Ishikawa (cell line): ENCODE data around the gene ORMDL3.

Experiments used
- CEBPB ChIP-seq: IDR thresholded peaks from 2 replicates; pipeline ENCODE4 v1.6.1; 2012
- CREB1 ChIP-seq: IDR thresholded peaks from 2 replicates; pipeline ENCODE4 v1.6.1; 2012; ENCODE audit warnings: low read depth
- EGR1 ChIP-seq: IDR thresholded peaks from 2 replicates; pipeline ENCODE4 v1.6.1; 2012
- EP300 ChIP-seq: IDR thresholded peaks from 2 replicates; pipeline ENCODE4 v1.6.1; 2012; ENCODE audit warnings: borderline replicate concordance
- FOXM1 ChIP-seq: IDR thresholded peaks from 2 replicates; pipeline ENCODE4 v1.6.1; 2012; ENCODE audit warnings: low read depth, borderline replicate concordance
- NFIC ChIP-seq: IDR thresholded peaks from 2 replicates; pipeline ENCODE4 v1.6.1; 2012
- RAD21 ChIP-seq: IDR thresholded peaks from 2 replicates; pipeline ENCODE4 v1.6.1; 2012; ENCODE audit warnings: low read depth
- REST ChIP-seq: IDR thresholded peaks from 2 replicates; pipeline ENCODE4 v1.6.1; 2012; ENCODE audit warnings: low read depth, mild to moderate bottlenecking
- TAF1 ChIP-seq: IDR thresholded peaks from 2 replicates; pipeline ENCODE4 v1.6.1; 2012; ENCODE audit warnings: low read depth, mild to moderate bottlenecking
- TCF12 ChIP-seq: IDR thresholded peaks from 2 replicates; pipeline ENCODE4 v1.6.1; 2012; ENCODE audit warnings: low read depth
- TEAD4 ChIP-seq: IDR thresholded peaks from 2 replicates; pipeline ENCODE4 v1.6.1; 2012
- USF1 ChIP-seq: IDR thresholded peaks from 2 replicates; pipeline ENCODE4 v1.6.1; 2012
- YY1 ChIP-seq: IDR thresholded peaks from 2 replicates; pipeline ENCODE4 v1.6.1; 2012; ENCODE audit warnings: low read depth
- ZBTB7A ChIP-seq: IDR thresholded peaks from 2 replicates; pipeline ENCODE4 v1.6.1; 2012; ENCODE audit warnings: low read depth
- TF ChIP-seq, protein P1 (sequence below): IDR thresholded peaks from 2 replicates; pipeline ENCODE4 v1.6.1; 2012

Gene ORMDL3

GRCh38 chr17:39946551-39947330 lies 19.3 kb upstream of the ORMDL3 start:
- no peak for TF ChIP-seq EGR1
- no peak for TF ChIP-seq USF1
- TF ChIP-seq, protein P1, sequence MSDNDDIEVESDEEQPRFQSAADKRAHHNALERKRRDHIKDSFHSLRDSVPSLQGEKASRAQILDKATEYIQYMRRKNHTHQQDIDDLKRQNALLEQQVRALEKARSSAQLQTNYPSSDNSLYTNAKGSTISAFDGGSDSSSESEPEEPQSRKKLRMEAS: no peak
- no peak for TF ChIP-seq NFIC
- TF ChIP-seq CEBPB: no peak
- no peak for TF ChIP-seq ZBTB7A
- no peak for TF ChIP-seq TCF12

GRCh38 chr17:39944393-39944711 lies 17.0 kb upstream of the ORMDL3 start:
- TF ChIP-seq CREB1 (no peak), TAF1 (no peak), RAD21 (no peak), CEBPB (no peak), ZBTB7A (no peak)

DNA sequence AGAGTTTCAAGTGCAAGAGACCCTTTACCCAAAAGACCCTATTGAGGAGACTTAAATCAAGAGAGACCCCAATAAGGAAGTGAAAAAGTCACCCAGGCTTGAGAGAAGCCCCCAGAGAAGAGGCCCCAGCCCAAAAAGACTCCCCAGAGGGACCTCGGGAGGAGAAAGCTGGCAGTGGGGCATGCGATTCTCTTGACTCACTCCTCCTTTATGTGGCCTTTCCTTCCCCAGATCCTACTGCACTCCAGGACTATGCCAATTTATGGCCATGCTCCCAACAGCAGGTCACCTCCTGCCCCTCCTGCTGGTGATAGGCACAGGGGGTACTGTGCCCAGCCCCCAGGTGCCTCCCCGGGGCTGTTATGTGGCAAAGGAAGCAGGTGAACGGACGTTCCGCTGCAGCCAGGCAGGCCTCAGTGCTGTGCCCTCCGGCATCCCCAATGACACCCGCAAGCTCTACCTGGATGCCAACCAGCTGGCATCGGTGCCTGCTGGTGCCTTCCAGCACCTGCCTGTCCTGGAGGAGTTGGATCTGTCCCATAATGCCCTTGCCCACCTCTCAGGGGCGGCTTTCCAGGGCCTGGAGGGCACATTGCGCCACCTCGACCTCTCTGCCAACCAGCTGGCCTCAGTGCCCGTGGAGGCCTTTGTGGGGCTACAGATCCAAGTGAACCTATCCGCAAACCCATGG lies 16.4 kb upstream of the ORMDL3 start:
- TF ChIP-seq CREB1: no peak
- no peak for TF ChIP-seq EGR1
- no peak for TF ChIP-seq FOXM1
- no peak for TF ChIP-seq CEBPB
- no peak for TF ChIP-seq TAF1
- no peak for TF ChIP-seq NFIC

DNA sequence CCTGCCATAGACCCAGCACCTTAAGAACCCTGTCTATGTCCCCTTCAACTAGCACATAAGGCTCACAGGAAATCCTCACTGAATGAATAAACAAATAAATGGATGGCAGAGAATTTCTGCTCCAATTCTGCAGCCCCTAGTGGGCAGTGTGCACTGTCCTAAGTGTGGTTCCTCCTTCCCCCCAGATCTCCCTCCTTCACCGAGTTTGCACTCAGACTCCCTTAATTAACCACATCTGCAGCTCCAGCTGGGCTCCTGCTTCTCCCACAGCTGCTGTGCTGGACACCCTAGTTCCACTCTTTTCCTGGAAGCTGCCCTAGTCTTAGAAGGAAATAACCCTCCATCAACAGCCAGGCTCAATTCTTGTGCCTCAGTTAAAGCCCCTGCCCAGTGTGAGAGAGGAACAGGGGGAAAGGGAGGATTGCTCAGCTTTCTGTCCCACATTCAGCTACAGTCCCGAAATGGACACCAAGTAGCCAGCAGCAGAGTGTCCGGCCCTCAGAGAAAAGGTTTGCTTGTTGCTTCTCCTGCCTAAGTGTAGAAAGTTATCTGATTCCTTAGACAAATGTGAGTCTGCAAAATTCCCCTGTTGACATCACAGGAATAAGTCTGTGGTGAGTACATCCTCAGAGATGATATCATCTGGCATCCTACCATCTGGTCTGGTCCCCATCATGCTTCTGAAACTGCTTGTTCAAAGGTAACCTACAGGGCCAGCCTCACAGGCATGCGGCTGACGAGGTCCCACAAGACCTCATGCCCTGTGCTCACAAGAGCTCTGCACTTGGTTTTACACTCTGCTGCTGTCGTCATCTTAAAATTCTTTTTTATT lies 12.4 kb upstream of the ORMDL3 start:
- no peak for TF ChIP-seq USF1

DNA sequence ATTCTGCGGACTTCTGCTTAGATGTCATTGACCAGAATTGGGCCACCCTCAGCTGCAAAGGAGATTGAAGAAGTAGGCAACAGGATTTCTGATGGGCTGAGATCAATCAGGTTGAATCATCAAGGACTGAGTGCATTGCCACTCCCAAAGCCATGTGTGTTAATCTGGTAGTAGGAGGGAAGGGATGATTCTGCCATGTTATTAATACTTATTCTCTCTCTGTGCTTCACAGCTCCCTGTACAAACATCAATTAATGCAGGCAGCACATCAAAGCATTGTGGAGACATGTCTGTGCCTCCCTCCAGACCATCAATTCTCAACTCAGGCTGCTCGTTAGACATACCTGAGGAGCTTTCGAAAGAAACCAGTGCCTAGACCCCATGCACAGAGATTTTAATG lies 11.7 kb upstream of the ORMDL3 start:
- no peak for TF ChIP-seq FOXM1
- no peak for TF ChIP-seq TEAD4
- no peak for TF ChIP-seq CREB1
- no peak for TF ChIP-seq TCF12
- no peak for TF ChIP-seq RAD21
- no peak for TF ChIP-seq USF1
- TF ChIP-seq NFIC: no peak
- no peak for TF ChIP-seq TAF1
- TF ChIP-seq EP300: no peak
- TF ChIP-seq YY1: no peak
- TF ChIP-seq, protein P1: no peak
- no peak for TF ChIP-seq REST
- TF ChIP-seq CEBPB: no peak
- TF ChIP-seq ZBTB7A: no peak
- no peak for TF ChIP-seq EGR1

- TF ChIP-seq EP300: no peak
- TF ChIP-seq EGR1: no peak
- TF ChIP-seq ZBTB7A: no peak
- no peak for TF ChIP-seq CREB1
Observed at GRCh38 chr17:39938140-39938869, 10.9 kb upstream of the ORMDL3 start.

- TF ChIP-seq USF1: no peak
- no peak for TF ChIP-seq YY1
- no peak for TF ChIP-seq CEBPB
- no peak for TF ChIP-seq CREB1
- TF ChIP-seq EGR1: no peak
- no peak for TF ChIP-seq FOXM1
- TF ChIP-seq REST: no peak
- no peak for TF ChIP-seq TCF12
- TF ChIP-seq NFIC: no peak
- no peak for TF ChIP-seq EP300
- TF ChIP-seq, protein P1: no peak
- TF ChIP-seq TAF1: no peak
- TF ChIP-seq ZBTB7A: no peak
- TF ChIP-seq RAD21: no peak
- no peak for TF ChIP-seq TEAD4
Observed at GRCh38 chr17:39937447-39937846, 10.0 kb upstream of the ORMDL3 start.
